ENCODE measurements around the gene SLC6A9. TPM values are rescaled to one million over a fixed set of nuclear protein-coding genes. Genes with fewer than 3 reads are reported as not detected.

The SLC6A9 gene
- total RNA-seq, 1 experiment from 2014 or later = 30.1 TPM

GRCh38 chr1:43982808-43983207, 48.5 kb downstream of the SLC6A9 start:
- H3K56ac ChIP-seq (ENCODE audit: insufficient read length, low read depth, low read length) = no peak overlapping the region
- no peak overlapping the region for H2BK120ac ChIP-seq (ENCODE audit: low read depth, low read length, poor library complexity, severe bottlenecking)
- H3K36me3 Mint-ChIP-seq (ENCODE audit: insufficient read depth in 1 of 3, low read depth in 3 of 3) = peaks cover 16 to 56% (median 52%) of the 10 kb centered on the region in 3 experiments; a peak in 6 of 7 replicates
- no peak overlapping the region for H2BK5ac ChIP-seq (ENCODE audit: insufficient read length, low read length)
- H2AK5ac ChIP-seq (ENCODE audit: insufficient read length, low read length) = no peak overlapping the region
- no peak overlapping the region for H4K8ac ChIP-seq (replicated peaks; ENCODE audit: insufficient read length, low read depth, low read length)
- no peak overlapping the region for H2BK15ac ChIP-seq (ENCODE audit: low read depth, low read length)
- H3K27ac Mint-ChIP-seq = no peak overlapping the region
- no peak for TF ChIP-seq CTCF (conservative IDR thresholded peaks at IDR 0.05)
- H3K4me1 ChIP-seq (ENCODE audit: insufficient read depth, low read length) = peaks cover 3% of the 10 kb centered on the region; the same call in 1 of the 2 replicates
- no peak overlapping the region for H3T11ph ChIP-seq (ENCODE audit: low read length)
- H3K4ac ChIP-seq (ENCODE audit: low read depth, low read length) = no peak overlapping the region
- H3K79me1 ChIP-seq (ENCODE audit: insufficient read depth, low read depth, low read length, poor library complexity, severe bottlenecking) = no peaks in the 10 kb centered on the region
- H3K27me3 Mint-ChIP-seq (ENCODE audit: low read depth) = no peaks in the 10 kb centered on the region
- H4K5ac ChIP-seq (ENCODE audit: insufficient read length, low read depth, low read length) = no peak overlapping the region
- no peak overlapping the region for H3K27ac ChIP-seq (ENCODE audit: insufficient read length, low read depth, low read length)
- H3K4me2 ChIP-seq (ENCODE audit: insufficient read depth, insufficient read length, low read length) = no peak overlapping the region
- H3K9me3 Mint-ChIP-seq = no peaks in the 10 kb centered on the region; a peak in 1 of 5 replicates
- H3K4me1 Mint-ChIP-seq = peaks cover 18 to 20% of the 10 kb centered on the region in 2 experiments
- no peaks in the 10 kb centered on the region for H3K27me3 ChIP-seq (ENCODE audit: insufficient read depth, low read length)
- H4K91ac ChIP-seq (ENCODE audit: insufficient read length, low read depth, low read length) = no peak overlapping the region
- H3K18ac ChIP-seq (ENCODE audit: insufficient read length, low read depth, low read length) = no peak overlapping the region
- H3K9ac ChIP-seq (ENCODE audit: extremely low read depth, insufficient read length, low read length) = no peak overlapping the region
- H3K9me3 ChIP-seq (ENCODE audit: control insufficient read depth, low read depth, low read length) = no peaks in the 10 kb centered on the region
- H3K14ac ChIP-seq (ENCODE audit: insufficient read depth, low read length) = no peak overlapping the region
- no peak overlapping the region for H2BK20ac ChIP-seq (ENCODE audit: low read depth, low read length, poor library complexity, severe bottlenecking)
- no CpG with 5 or more reads among the region's 15 CpGs for WGBS (ENCODE audit: extremely low coverage, insufficient read length, low lambda C conversion rate)
- no peaks in the 10 kb centered on the region; the same call in 1 of the 2 replicates for H3K79me2 ChIP-seq (ENCODE audit: insufficient read depth, low read length)
- H3K23ac ChIP-seq (ENCODE audit: insufficient read length, low read depth, low read length) = no peak overlapping the region
- no peak overlapping the region for H2BK12ac ChIP-seq (ENCODE audit: insufficient read length, low read depth, low read length)
- H4K20me1 ChIP-seq (ENCODE audit: control insufficient read depth, insufficient read depth, insufficient read length) = no peaks in the 10 kb centered on the region
- H3K4me3 Mint-ChIP-seq = no peak overlapping the region
- peaks cover 10% of the 10 kb centered on the region for H3K23me2 ChIP-seq (ENCODE audit: insufficient read length, low read depth, low read length, poor library complexity, severe bottlenecking)
- DNase-seq = no peak
- H2AFZ ChIP-seq (ENCODE audit: low read length) = no peak overlapping the region

Data from H9 (cell line).